IMR-90 (cell line): ENCODE measurements around the gene DHDDS. TPM values are rescaled to one million over a fixed set of nuclear protein-coding genes. Genes with fewer than 3 reads are reported as not detected.

Experiments used
- ATAC-seq: fragments of 200-7000 bp; cut with Tn5 transposase; 2 replicates; pipeline ENCODE4 v1.9.1; 2020; ENCODE audit warnings: low read depth, mild to moderate bottlenecking, moderate library complexity
- BruUV-seq: library from RNA; stranded (reverse); fragments of 400-500 nt; replicated peaks from 2 replicates; lab custom pipeline; 2021; lab: Mats Ljungman, UMichigan
- CTCF ChIA-PET: fragments of 300-600 bp; formaldehyde crosslinking; extraction: SDS; loops from one replicate; lab custom pipeline; 2021; ENCODE audit warnings: antibody characterized with exemption; lab: Yijun Ruan, JAX
- POLR2A ChIA-PET: fragments of 300-600 bp; sonication (Branson Sonifier 250); formaldehyde crosslinking; loops from one replicate; lab custom pipeline; 2022; ENCODE audit warnings: antibody characterized with exemption; ENCODE audit not compliant: unreplicated experiment; lab: Charles Lee
- DNase-seq: peaks from one replicate; pipeline ENCODE4 v3.0.0; 2013
- H2AFZ ChIP-seq: replicated peaks from 2 replicates; pipeline ENCODE3; 2013; ENCODE audit warnings: low read length, mild to moderate bottlenecking; ENCODE audit not compliant: poor library complexity
- H2AK5ac ChIP-seq: 2 replicates; pipeline ENCODE4 v1.6.1; 2013; ENCODE audit warnings: low read depth, low read length, inconsistent platforms
- H2AK9ac ChIP-seq: replicated peaks from 2 replicates; pipeline ENCODE3; 2013; ENCODE audit warnings: mild to moderate bottlenecking, low read depth, low read length, moderate library complexity; ENCODE audit not compliant: poor library complexity
- H2BK120ac ChIP-seq: 2 replicates; pipeline ENCODE4 v1.6.1; 2013; ENCODE audit warnings: low read depth, low read length, inconsistent platforms
- H2BK15ac ChIP-seq: 3 replicates; pipeline ENCODE4 v1.6.1; 2013; ENCODE audit warnings: low read depth, low read length, inconsistent platforms
- H2BK20ac ChIP-seq: 2 replicates; pipeline ENCODE4 v1.6.1; 2013; ENCODE audit warnings: low read depth, mild to moderate bottlenecking, inconsistent platforms, low read length, moderate library complexity
- H2BK5ac ChIP-seq: 2 replicates; pipeline ENCODE4 v1.6.1; 2013; ENCODE audit warnings: mild to moderate bottlenecking, low read depth, low read length, inconsistent platforms; ENCODE audit not compliant: poor library complexity, severe bottlenecking
- H3K14ac ChIP-seq: replicated peaks from 2 replicates; pipeline ENCODE4 v1.6.1; 2013; ENCODE audit warnings: low read depth, low read length, inconsistent platforms
- H3K18ac ChIP-seq: 2 replicates; pipeline ENCODE4 v1.6.1; 2013; ENCODE audit warnings: low read depth, low read length, control low read depth
- H3K23ac ChIP-seq: 2 replicates; pipeline ENCODE4 v1.6.1; 2013; ENCODE audit warnings: low read depth, low read length, inconsistent platforms
- H3K27ac ChIP-seq: 2 replicates; pipeline ENCODE4 v1.5.1; 2013; ENCODE audit warnings: mild to moderate bottlenecking, control low read depth, low read length; ENCODE audit not compliant: insufficient read depth
- H3K27me3 ChIP-seq: 2 replicates; pipeline ENCODE4 v1.6.1; 2013; ENCODE audit warnings: low read length; ENCODE audit not compliant: control insufficient read depth, insufficient read depth
- H3K36me3 ChIP-seq: 2 replicates; pipeline ENCODE4 v1.6.1; 2013; ENCODE audit warnings: low read length, mixed read lengths; ENCODE audit not compliant: control insufficient read depth, insufficient read depth
- H3K4ac ChIP-seq: 2 replicates; pipeline ENCODE4 v1.6.1; 2013; ENCODE audit warnings: low read depth, low read length, inconsistent platforms
- H3K4me1 ChIP-seq: 2 replicates; pipeline ENCODE4 v1.6.1; 2013; ENCODE audit warnings: low read length, mixed read lengths; ENCODE audit not compliant: control insufficient read depth, insufficient read depth
- H3K4me2 ChIP-seq: 2 replicates; pipeline ENCODE4 v1.6.1; 2013; ENCODE audit warnings: low read depth, mild to moderate bottlenecking, control low read depth, low read length, moderate library complexity
- H3K4me3 ChIP-seq: 2 replicates; pipeline ENCODE4 v1.5.1; 2013; ENCODE audit warnings: low read depth, mild to moderate bottlenecking, control low read depth, low read length, moderate library complexity; ENCODE audit not compliant: insufficient read depth
- H3K56ac ChIP-seq: 2 replicates; pipeline ENCODE4 v1.6.1; 2013; ENCODE audit warnings: low read length, inconsistent platforms; ENCODE audit not compliant: insufficient read depth; ENCODE audit errors: extremely low read depth
- H3K79me1 ChIP-seq, 2 experiments: 2 replicates each; pipeline ENCODE4 v1.6.1; 2013; ENCODE audit warnings: low read length in 2 of 2, inconsistent platforms in 1 of 2, low read depth in 1 of 2
- H3K9ac ChIP-seq: 2 replicates; pipeline ENCODE4 v1.6.1; 2013; ENCODE audit warnings: low read depth, low read length, control low read depth
- H3K9me1 ChIP-seq: 2 replicates; pipeline ENCODE4 v1.6.1; 2013; ENCODE audit warnings: low read length, inconsistent platforms; ENCODE audit not compliant: insufficient read depth
- H3K9me3 ChIP-seq: 2 replicates; pipeline ENCODE4 v1.6.1; 2013; ENCODE audit warnings: low read length; ENCODE audit not compliant: control insufficient read depth, insufficient read depth
- H4K20me1 ChIP-seq: 2 replicates; pipeline ENCODE4 v1.6.1; 2013; ENCODE audit warnings: low read length, inconsistent platforms; ENCODE audit not compliant: insufficient read depth
- H4K5ac ChIP-seq: 2 replicates; pipeline ENCODE4 v1.6.1; 2013; ENCODE audit warnings: mild to moderate bottlenecking, low read depth, low read length, control low read depth
- H4K8ac ChIP-seq, 2 experiments: 2 replicates each; pipeline ENCODE4 v1.6.1; 2013; ENCODE audit warnings: low read depth in 2 of 2, low read length in 2 of 2, control low read depth in 1 of 2, inconsistent platforms in 1 of 2
- H4K91ac ChIP-seq: 2 replicates; pipeline ENCODE4 v1.6.1; 2013; ENCODE audit warnings: low read depth, low read length, inconsistent platforms; ENCODE audit not compliant: insufficient read depth
- NFE2L2 ChIP-seq: fragments of 150-350 bp; IDR thresholded peaks from 2 replicates; pipeline ENCODE4 v1.6.1; 2016; ENCODE audit warnings: low read depth, mild to moderate bottlenecking, low read length
- POLR2A ChIP-seq: IDR thresholded peaks from 2 replicates; pipeline ENCODE4 v1.6.1; 2012; ENCODE audit warnings: mild to moderate bottlenecking, low read depth, low read length
- RAD21 ChIP-seq: IDR thresholded peaks from 2 replicates; pipeline ENCODE4 v1.6.1; 2012; ENCODE audit warnings: low read length, improper control_type of control experiment
- SMC3 ChIP-seq: fragments of 150-350 bp; IDR thresholded peaks from 2 replicates; pipeline ENCODE4 v1.6.1; 2016; ENCODE audit warnings: low read depth, mild to moderate bottlenecking, antibody characterized with exemption, low read length, moderate library complexity
- WGBS, 2 experiments: methylation state at CpG; one replicate each; pipeline versions ENCODE4 v1.1.5 to v1.1.7; 2013; ENCODE audit warnings: missing lambda C conversion rate in 2 of 2; ENCODE audit not compliant: insufficient read length in 1 of 2; ENCODE audit errors: extremely low coverage in 2 of 2; 5-methylcytosine and 5-hydroxymethylcytosine counted together
- dilution Hi-C: fragments of 300-500 bp; cut with HindIII; formaldehyde crosslinking; loops from one replicate; pipeline ENCODE4 v1.14.3; 2018; ENCODE audit warnings: low sequenced_read_pairs; ENCODE audit not compliant: unreplicated experiment
- in situ Hi-C: fragments of 300-500 bp; cut with MboI; formaldehyde crosslinking; loops from 3 replicates; pipeline ENCODE4 v1.14.3; 2019; ENCODE audit warnings: low sequenced_read_pairs, inconsistent platforms, mixed read lengths
- intact Hi-C: fragments of 100-400 bp; cut with micrococcal nuclease; formaldehyde crosslinking; loops from 2 replicates; pipeline ENCODE4 v1.10.0; 2022
- polyA plus RNA-seq, 3 experiments: library from polyadenylated mRNA; depleted of rRNA; stranded (reverse); fragments of >200 nt; gene quantifications; 2 replicates each; pipeline ENCODE4 v1.2.3, GENCODE V29; 2012; ENCODE audit warnings: low replicate concordance in 1 of 3
- total RNA-seq: library from RNA; depleted of rRNA; stranded (reverse); fragments of >200 nt; gene quantifications from 2 replicates; pipeline ENCODE4 v1.2.3, GENCODE V29; 2012
- TF ChIP-seq, protein P1 (sequence below): conservative IDR thresholded peaks from 2 replicates; pipeline ENCODE4 v1.5.1; 2012; ENCODE audit warnings: mild to moderate bottlenecking, low read depth, low read length, improper control_type of control experiment

The DHDDS gene
- total and polyA plus RNA-seq, 2 of the 4 experiments (the other 2 are of a cell fraction): 49.3 to 67.7 TPM

DNA sequence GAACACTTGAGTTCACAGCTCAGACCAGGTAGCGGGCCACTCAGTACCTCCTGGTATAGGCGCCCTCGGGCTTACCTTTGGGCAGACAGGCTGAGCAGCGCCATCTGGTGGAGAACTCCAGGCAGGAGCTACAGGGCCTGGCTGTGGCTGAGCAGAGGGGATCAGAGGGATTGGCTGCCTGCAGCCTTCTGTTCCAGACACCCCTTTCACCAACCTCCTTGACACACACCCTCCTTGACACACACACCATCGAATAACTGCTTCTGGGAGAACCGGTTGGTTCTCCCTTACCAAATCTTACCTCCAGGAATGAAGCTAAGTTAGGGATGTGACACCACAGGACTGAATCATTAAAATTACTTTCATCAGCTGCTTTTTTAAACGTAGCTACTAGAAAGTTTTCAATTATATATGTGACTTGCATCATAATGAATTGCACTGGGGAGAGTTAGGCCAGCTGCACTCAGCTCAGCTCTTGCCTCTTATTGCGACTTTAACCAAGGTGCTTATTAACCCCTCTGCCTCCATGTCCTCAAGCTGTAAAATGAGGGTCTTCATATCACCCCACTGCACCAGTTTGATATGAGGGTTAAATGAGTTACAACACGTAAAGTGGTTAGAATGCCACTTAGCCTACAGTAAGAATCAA lies 14.9 kb upstream of the DHDDS start:
- Histone ChIP-seq H2BK20ac (no peak overlapping the region), H3K56ac (no peak overlapping the region), H3K9ac (no peak overlapping the region), H3K27ac (no peak overlapping the region), H2AK9ac (no peak overlapping the region), H3K36me3 (no peaks in the 10 kb centered on the region), H3K4me3 (no peak overlapping the region), H3K4ac (no peak overlapping the region), H3K9me3 (no peaks in the 10 kb centered on the region), H4K8ac (no peak overlapping the region), H3K79me1 (no peaks in the 10 kb centered on the region), H4K5ac (no peak overlapping the region), H2BK5ac (no peak overlapping the region), H3K4me1 (no peaks in the 10 kb centered on the region), H3K23ac (no peak overlapping the region), H3K4me2 (no peak overlapping the region), H3K27me3 (peaks cover 64% of the 10 kb centered on the region), H2BK120ac (no peak overlapping the region), H3K14ac (no peak overlapping the region), H3K9me1 (0 out of 2 replicates have a peak, but pooled peaks cover 2% of the 10 kb centered on the region), H4K91ac (no peak overlapping the region), H4K20me1 (no peaks in the 10 kb centered on the region; the same call in 1 of the 2 replicates), H2AK5ac (no peak overlapping the region), H2BK15ac (no peak overlapping the region), H3K18ac (no peak overlapping the region), H2AFZ (no peak overlapping the region)
- DNase-seq: peak; percentile 64
- no TSS peak for BruUV-seq
- dilution Hi-C loops (no loop called here), intact Hi-C loops (loop anchor here (1.0 to 2.0 kb wide), 2 partner anchors 142 to 312 kb away; no protein-coding TSS in a partner anchor), in situ Hi-C loops (no loop called here)
- TF ChIP-seq POLR2A: no peak
- TF ChIP-seq, protein P1, sequence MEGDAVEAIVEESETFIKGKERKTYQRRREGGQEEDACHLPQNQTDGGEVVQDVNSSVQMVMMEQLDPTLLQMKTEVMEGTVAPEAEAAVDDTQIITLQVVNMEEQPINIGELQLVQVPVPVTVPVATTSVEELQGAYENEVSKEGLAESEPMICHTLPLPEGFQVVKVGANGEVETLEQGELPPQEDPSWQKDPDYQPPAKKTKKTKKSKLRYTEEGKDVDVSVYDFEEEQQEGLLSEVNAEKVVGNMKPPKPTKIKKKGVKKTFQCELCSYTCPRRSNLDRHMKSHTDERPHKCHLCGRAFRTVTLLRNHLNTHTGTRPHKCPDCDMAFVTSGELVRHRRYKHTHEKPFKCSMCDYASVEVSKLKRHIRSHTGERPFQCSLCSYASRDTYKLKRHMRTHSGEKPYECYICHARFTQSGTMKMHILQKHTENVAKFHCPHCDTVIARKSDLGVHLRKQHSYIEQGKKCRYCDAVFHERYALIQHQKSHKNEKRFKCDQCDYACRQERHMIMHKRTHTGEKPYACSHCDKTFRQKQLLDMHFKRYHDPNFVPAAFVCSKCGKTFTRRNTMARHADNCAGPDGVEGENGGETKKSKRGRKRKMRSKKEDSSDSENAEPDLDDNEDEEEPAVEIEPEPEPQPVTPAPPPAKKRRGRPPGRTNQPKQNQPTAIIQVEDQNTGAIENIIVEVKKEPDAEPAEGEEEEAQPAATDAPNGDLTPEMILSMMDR: peak; percentile 78
- peak; percentile 71 for TF ChIP-seq RAD21
- peak; percentile 77 for TF ChIP-seq SMC3
- TF ChIP-seq NFE2L2: no peak
- peak; percentile 97 for ATAC-seq
- ChIA-PET POLR2A (interaction anchor here (0.5 to 0.7 kb wide), 2 partner anchors 29 to 454 kb away, joined by 6 to 7 read pairs; no protein-coding TSS in a partner anchor), CTCF (interaction anchor here (0.5 to 2.2 kb wide), 11 partner anchors 9 to 397 kb away, joined by 3 to 20 read pairs (median 4); partner anchors contain the start of gene DHDDS)
- WGBS, 2 experiments: 17% methylated on average over 3 of the region's 9 CpGs; no CpG with 5 or more reads in 1 of the 2 experiments
